Measurements from ENCODE around the gene SLC44A3.

SLC44A3 gene, protein sequence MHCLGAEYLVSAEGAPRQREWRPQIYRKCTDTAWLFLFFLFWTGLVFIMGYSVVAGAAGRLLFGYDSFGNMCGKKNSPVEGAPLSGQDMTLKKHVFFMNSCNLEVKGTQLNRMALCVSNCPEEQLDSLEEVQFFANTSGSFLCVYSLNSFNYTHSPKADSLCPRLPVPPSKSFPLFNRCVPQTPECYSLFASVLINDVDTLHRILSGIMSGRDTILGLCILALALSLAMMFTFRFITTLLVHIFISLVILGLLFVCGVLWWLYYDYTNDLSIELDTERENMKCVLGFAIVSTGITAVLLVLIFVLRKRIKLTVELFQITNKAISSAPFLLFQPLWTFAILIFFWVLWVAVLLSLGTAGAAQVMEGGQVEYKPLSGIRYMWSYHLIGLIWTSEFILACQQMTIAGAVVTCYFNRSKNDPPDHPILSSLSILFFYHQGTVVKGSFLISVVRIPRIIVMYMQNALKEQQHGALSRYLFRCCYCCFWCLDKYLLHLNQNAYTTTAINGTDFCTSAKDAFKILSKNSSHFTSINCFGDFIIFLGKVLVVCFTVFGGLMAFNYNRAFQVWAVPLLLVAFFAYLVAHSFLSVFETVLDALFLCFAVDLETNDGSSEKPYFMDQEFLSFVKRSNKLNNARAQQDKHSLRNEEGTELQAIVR

DNA sequence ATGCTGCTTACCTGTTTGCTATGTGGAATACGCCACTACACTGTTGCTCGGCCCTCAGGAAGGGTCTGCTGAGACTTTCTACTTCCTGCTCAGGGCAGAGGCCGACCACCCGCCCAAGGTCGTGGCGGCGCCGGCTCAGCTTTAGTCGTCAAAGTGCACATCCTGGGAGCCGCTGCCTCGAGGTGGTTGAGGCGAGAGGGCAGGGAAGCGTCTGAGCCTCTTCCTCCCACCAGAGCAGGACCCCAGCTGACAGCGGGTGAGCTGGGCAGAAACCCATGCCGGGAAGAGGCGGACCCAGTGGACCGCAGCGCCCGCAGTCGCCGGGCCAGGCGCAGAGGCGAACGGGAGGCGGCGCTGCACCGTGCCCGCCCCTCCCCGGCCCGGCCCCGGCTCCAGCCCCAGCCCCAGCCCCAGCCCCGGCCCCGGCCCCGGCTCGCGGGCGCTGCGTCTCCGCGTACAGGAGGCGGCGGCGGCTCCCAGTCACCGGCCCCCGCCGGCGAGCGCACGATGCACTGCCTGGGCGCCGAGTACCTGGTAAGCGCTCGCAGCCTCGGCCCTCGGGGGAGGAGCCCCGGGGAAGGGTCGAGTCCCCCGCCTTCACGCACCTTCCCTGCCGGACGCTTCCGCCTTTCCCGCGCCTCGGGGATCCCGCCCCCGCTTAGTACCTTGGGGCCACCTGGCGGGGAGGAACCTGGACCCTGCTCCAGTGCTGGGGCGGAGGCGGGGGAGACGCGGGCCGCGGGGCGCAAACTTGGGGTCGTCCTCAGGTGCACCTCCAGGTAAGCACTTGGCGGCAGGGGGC lies at the start of gene SLC44A3:
SLC44A3 (plus strand) TSS at position 413 of the 802 bp plus-strand sequence; CDS start at position 508, 95 bp downstream.
- peak; percentile 33 for DNase-seq (ENCODE audit: low spot score)

DNA sequence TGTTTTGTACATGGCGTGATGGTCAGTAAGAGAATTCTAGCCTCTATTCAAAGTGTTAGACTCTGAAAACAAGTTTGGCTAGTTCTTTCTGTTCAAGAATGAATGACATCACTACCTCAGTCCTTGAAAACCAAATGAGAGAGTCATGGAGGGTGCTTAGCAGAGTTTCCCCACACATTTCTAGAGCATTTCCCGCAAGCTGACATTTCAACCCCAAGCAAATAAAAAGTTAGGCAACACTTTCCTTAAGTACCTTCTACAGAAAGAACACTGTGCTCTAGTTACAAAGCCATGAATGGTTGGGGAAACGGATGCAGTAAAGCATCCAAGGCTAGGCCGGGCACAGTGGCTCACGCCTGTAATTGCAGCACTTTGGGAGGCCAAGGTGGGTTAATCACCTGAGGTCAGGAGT lies 47.9 kb upstream of the SLC44A3 start:
- no peak for DNase-seq (ENCODE audit: low spot score)

DNA sequence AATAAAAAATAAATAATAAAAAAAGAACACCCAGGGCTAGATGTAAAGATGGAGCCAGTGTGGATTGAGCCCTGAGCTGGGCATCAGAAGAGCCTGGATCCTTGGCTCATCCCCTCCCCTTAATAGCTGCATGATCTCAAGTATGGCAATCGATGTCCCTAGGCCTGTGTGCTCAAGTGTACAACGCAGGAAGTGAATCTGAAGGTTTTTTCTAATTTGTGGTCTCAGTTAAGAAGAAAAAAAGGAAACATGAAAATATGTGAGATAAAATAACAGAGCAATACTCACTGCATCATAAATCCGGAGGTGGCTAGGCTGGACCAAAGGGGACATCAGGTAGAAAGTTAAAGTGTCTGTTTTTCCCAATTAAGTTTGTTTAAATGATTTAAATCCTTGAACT lies 47.3 kb upstream of the SLC44A3 start:
- no peak for DNase-seq (ENCODE audit: low spot score)

DNA sequence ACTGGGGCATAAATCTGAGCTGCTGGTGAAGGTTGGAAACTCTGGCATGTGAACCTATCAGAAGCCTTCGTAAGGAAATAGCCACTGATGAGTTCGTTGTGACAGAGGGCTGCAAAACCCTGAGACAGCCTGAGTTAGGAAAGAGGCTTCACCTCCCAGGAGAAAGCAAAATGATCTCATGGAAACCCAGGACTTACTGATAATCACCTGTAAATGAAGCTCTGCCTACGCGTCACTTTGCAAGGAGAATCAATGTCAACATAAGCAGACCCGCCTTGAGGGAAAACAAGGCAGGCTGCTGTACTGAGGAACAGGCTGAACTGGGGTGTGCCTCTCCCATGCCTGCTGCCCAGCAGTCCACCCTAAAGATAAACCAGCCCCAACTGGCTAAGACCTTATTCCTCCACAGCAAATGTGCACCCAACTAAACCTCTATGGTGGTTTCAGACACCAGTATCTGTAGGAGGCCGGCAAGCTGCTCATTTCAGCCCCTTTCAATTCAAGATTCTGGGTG lies 46.8 kb upstream of the SLC44A3 start:
- no peak for DNase-seq (ENCODE audit: low spot score)

DNA sequence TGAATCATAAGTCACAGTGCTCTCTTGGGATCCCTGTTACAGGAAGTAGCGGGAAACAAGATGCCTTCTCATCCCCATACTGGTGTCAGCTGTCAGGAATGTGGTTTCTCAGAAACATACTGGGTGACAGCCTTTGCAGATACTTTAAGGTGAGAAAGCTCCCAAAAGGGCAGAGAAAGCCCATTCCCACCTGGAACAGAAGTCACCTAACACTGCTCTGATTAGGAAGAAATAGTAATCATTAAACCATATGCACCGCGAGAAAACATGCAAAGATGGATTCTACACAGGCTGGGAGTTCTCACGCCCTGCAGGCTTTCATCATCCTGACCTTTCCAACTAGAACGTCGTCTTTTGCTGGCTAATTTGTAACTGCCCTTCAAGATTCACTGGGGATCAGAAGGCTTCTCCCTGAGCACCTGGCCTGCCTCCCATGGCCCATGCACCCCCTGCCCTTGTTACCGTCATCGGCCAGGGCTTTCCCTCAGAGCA lies 46.2 kb upstream of the SLC44A3 start:
- no peak for DNase-seq (ENCODE audit: low spot score)

DNA sequence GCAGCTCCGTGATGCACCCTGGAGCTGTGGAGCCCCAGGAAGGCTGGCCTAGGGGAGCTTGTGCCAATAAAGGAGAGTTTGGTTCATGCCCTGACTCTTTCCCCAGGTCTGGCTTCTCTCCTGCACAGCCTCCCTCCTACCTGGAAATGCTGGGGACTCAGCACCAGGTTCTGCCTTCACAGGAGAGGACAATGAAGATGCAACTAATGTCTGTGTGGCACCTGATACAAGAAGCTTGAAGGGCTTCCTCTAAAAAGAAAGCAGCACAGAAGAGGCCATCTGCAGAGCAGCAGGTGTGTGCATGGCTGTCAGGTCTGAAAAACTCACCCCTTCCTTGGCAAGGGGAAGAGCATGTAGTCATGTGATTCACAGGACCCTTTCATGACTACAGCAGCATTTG lies 43.7 kb upstream of the SLC44A3 start:
- DNase-seq (ENCODE audit: low spot score): no peak

DNA sequence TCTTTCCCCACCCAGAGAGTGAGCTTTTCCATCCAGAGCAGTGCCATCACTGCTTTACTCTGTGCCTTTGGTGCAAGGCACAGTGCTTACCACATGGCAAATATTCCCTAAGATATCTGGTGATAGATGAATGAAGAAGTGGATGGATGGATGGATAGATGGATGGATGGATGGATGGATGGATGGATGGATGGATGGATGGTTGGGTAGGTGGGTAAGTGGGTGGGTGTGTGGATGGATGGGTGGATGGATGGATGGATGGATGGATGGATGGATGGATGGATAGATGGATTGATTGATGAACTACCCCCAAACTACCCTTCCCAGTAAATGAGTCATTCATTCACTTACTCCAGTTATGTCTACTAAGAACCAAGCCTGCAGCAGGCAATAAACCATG lies 42.9 kb upstream of the SLC44A3 start:
- no peak for DNase-seq (ENCODE audit: low spot score)

DNA sequence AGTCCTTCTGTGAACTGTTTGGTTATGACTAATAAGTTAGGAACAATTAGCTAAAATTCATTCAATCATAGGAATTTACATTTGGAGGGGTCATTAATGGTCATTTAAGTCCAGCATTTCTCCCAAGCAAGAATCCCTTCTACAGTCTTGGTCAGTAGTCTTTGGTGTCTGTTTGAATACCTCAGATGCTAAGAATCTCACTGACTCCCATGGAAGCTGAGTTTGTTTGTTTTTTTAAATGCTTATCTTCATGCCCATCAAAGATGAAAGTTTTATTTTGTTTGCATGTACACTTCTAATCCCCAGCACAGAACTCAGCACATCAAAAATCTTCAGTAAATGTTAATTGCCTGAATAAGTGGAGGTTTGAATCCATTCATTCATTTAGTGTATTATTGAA lies 41.3 kb upstream of the SLC44A3 start:
- no peak for DNase-seq (ENCODE audit: low spot score)

DNA sequence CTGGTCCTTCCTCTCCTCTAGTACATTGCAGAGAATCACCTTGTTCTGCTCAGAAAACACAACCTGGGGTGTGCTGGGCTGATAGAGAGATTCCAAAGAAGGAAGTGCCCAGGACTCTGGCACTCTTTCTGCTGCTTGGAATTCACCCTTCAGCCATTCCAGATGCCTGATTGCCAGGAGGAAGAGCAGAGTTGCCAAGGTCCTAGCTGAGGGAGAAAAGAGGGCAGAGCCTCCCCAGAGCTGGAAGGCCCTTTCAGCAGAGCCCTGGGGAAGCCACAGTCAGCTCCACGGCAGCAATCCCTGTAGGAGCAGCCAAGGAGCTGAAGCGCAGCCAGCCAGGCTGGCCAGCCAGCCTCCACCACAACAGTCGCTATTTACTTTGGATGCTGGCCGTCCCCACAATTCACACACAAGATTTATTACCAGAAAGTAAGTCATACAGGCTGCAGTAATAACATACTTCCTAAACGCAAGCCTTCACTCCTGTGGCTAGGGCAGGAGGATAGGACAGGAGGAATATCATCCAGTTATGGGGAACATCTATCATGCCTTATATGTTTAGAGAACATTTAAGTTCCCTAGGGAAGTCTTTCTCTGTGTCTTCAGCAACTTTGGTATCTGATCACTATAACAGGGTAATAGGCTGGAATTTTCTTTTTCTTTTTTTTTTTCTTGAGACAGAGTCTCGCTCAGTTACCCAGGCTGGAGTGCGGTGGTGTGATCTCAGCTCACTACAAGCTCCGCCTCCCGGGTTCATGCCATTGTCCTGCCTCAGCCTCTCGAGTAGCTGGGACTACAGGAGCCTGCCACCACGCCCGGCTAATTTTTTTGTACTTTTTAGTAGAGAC lies 36.6 kb upstream of the SLC44A3 start:
- DNase-seq (ENCODE audit: low spot score): peak; percentile 15

DNA sequence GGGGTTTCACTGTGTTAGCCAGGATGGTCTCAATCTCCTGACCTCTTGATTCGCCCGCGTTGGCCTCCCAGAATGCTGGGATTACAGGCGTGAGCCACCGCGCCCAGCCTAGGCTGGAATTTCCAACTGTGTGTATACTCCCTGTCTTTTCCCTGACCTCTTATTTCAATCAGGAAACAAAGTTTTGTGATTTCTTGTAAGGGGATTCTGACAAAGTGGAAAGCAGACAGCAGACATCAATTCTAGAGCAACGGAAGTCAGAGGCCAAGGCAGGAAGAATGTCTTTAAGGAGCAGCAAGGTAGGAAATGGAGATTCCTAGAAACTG lies 36.0 kb upstream of the SLC44A3 start:
- no peak for DNase-seq (ENCODE audit: low spot score)

DNA sequence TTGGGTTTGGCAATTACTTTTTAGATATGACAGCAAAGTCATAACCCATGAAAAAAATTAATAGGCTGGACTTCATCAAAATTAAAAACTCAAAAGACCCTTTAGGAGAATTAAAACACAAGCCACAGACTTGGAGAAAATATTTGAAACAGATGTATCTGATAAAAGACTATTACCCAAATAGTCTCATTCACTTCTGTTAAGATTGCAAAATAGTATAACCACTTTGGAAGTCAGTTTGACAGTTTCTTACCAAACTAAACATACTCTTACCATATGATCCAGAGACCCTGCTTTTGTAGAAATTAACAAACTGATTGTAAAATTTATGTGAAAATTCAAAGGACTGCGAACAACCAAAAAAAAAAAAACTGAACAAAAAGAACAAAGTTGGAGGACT lies 32.5 kb upstream of the SLC44A3 start:
- DNase-seq (ENCODE audit: low spot score): no peak

DNA sequence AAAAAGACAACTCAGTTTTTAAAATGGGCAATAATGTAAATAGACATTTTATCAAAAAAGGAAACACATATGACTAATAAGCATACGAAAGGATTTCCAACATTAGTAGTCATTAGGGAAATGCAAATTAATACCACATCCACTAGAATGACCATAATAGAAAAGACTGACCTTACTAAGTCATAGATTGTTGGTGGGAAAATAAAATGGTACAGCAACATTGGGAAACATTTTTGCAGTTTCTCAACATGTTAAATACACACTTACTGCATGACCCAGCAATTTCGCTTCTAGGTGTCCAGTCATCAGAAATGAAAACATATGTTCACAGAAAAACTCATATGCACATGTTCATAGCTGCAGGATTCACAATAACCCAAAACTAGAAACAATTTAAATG lies 29.9 kb upstream of the SLC44A3 start:
- DNase-seq (ENCODE audit: low spot score): no peak

DNA sequence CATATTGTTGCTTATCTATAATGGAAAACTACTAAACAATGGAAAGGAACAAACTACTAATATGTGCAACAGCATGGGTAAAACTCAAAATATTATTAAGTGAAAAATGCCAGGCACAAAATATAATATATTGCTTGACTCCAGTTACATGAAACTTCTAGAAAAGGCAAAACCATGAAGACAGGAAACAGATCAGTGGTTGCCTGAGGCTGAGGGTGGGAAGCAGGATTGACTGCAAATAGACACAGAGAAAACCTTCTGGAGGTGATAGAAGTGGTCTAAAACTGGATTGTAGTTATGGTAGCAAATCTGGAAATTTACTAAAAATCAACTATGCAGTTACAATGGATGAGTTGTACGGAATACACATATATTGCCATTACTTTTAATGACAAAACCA lies 29.5 kb upstream of the SLC44A3 start:
- no peak for DNase-seq (ENCODE audit: low spot score)

DNA sequence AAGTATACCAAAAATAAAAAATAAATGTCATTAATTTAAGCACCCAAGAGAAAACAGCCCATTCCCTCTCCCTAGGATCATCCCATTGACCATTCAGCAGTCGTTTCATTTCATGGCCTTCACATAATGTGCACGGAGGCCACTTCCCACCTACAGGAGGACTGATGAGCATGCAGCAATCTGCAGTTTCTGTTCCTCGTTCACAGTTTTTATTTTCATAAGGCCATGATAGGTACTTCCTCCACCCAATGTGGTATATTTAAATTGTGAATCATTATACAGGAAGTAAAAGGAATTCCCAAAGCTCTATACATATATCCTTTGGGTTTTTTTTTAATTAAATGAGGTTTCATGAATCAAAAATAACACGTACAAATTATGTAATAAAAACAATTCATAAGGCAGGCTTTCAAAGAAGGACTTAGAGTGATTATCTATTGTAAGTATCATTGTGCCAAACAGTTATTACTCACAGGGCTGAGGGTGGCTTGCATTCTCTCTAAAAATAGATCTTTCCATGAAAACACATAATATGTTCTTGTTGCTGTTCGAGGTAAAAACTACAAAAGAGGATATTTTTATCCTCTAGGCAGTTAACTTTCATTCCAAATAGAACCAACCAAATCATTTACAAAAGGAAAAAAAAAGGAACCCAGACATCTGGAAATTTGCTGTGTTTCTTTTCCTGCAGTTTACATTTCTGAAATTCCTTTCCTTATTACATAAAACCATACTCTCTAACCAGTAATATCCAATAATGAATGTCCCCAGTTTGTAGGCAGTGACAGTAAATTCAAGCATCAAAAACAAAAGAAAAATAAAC lies 27.5 kb upstream of the SLC44A3 start:
- no peak for DNase-seq (ENCODE audit: low spot score)

DNA sequence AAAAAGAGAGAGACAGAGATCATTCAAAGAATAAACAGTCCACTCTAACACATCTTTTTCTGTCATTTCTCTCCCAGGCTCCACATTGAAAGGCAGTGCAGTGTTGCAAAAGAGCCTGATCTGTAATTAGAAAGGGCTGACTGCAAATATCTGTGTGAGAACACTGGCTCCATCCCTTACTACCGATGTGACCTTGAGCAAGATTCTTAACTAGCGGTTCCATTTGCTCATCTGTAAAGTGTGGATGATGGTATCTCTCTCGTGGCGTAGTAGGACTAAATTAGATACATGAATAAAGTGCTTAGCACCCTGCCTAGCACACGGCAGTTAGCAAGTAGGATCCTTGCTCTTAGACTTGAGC lies 26.9 kb upstream of the SLC44A3 start:
- no peak for DNase-seq (ENCODE audit: low spot score)

DNA sequence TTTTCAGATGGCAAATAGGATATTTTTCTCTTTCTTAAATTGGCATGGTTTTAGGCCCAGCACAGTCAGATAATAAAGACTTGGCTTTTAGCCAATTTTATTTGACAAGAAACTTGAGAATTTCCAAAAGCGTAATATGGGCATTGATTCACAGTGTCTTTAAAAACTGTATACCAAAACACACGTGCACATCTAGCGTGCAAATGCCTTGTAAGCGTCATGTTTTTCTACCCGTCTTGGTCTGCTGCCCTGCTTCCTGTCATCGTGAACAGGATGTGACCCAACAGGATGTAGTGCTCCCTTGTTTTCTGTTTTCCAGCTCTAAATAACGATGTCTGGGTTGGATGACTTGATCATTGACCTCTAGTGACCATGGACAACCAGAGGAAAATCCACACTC lies 24.7 kb upstream of the SLC44A3 start:
- DNase-seq (ENCODE audit: low spot score): no peak

DNA sequence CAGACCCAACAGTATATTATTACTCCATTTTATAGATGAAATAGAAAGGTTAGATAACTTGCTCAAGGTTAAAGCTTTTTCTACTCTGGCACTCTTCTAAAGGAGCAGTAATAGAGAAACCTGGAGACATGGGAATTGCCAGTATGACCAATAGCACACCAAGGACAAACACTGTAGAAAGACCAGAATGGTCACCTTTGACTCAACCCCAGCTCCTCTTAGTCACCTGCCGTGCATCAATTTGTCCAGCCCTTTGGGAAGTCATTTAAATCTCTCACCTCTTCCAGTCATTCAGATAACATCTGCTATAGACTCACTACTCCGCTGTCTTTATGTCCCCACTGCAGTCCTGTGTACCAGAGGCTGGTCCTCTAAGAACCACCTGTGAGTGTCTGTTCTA lies 23.9 kb upstream of the SLC44A3 start:
- DNase-seq (ENCODE audit: low spot score): no peak

DNA sequence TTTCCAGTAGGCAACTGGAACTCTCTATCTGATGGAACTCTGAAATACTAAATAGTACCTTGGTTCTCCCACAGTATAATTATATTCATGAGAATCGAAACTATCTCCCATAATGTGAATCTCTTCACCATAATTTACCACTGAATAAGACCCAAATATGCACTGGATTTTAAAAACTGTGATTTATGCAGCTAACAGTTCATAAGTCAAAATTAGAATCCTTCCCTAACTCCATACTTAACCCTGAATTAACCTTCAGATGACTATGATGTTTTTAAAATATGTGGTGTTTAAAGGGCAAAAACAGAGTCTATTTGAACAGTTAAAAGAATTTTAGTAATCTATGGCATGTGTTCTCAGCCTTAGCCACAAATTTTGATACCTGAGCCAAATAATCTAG lies 22.9 kb upstream of the SLC44A3 start:
- no peak for DNase-seq (ENCODE audit: low spot score)

DNA sequence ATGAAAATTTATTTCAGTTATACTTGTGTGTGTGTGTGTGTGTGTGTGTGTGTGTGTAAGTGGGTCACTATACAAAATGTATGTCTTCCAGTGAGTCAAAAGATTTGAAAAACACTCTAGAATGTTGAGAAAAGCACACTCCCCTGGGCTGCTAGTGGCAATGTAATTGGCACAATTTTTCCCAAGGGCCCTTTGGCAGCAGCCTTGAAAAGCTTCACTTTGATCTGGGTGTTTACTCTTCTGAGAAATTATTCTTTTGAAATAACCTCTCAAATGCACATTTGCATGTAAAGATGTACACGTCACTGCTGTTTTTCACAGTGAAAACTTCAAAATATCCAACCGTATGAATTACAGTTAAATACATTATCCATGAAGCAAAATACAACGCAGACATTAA lies 22.1 kb upstream of the SLC44A3 start:
- no peak for DNase-seq (ENCODE audit: low spot score)

DNA sequence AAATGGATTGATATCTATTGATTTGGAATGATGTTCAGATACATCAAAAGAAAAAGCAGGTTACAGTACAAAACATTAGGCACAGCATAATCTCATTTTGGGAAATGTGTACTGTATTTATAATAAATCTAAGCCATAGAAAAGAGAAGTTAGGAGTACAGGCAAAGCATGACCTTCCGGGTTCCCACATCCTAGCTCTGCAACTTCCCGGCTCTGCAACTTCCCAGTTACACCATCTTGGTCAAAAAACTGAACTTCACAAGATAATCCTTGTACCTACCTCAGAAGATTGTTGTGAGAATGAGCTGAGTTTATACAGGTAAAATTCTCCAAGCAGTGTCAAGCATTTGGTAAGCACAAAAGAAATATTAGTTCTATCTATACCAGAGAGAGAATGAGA lies 21.7 kb upstream of the SLC44A3 start:
- DNase-seq (ENCODE audit: low spot score): no peak

DNA sequence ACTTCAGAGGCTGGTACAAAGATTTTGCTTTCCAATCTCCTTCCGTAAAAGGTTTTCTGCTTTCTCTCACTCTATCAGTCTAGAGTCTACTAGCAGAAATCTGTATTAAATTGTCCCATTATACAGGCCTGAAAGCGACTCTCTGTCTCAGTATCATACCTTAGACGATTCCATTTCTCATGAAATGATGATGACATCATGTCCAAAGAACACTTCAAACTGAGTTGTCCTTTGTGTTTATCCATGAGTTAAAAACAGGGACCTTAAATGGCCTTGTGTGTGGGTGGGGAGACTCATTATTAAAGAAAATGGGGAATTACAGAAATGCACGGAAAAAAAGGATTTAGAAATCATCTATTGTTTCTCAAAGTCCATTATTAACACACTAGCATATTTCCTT lies 21.0 kb upstream of the SLC44A3 start:
- DNase-seq (ENCODE audit: low spot score): no peak

Measured in cerebellar cortex (tissue), 1 donor.